Activated CD8-positive, alpha-beta memory T cell treated with anti-CD3 and anti-CD28 coated beads for 48 hours (primary cell): Measurements from ENCODE around the gene OVCA2.
"Not testable (repeated sequence)": the region's sequence is repeated elsewhere in the genome, so short reads cannot be mapped to it uniquely, and the experiment has no call there.

Source experiments
- DNase-seq, 3 experiments: peaks; one replicate each; pipeline ENCODE4 v3.0.0-alpha.2; 2020; ENCODE audit warnings: low read depth in 2 of 3, low spot score in 2 of 3

Gene OVCA2

GRCh38 chr17:2013220-2013993, 28.4 kb upstream of the OVCA2 start:
- not testable (repeated sequence) for DNase-seq

- DNase-seq: no peak
Observed at GRCh38 chr17:2013994-2014317, 27.9 kb upstream of the OVCA2 start.

- DNase-seq: no peak
Observed at GRCh38 chr17:2015314-2015713, 26.5 kb upstream of the OVCA2 start.

GRCh38 chr17:2016494-2016893, 25.3 kb upstream of the OVCA2 start:
- no peak for DNase-seq

GRCh38 chr17:2017274-2017941, 24.4 kb upstream of the OVCA2 start:
- no peak for DNase-seq

GRCh38 chr17:2018716-2019510, 22.9 kb upstream of the OVCA2 start:
- no peak for DNase-seq

GRCh38 chr17:2019723-2020122, 22.1 kb upstream of the OVCA2 start:
- no peak for DNase-seq

GRCh38 chr17:2020721-2021120, 21.1 kb upstream of the OVCA2 start:
- no peak for DNase-seq

GRCh38 chr17:2022647-2023240, 19.1 kb upstream of the OVCA2 start:
- no peak for DNase-seq

- DNase-seq: no peak
Observed at GRCh38 chr17:2023256-2023655, 18.6 kb upstream of the OVCA2 start.

GRCh38 chr17:2023692-2024571, 17.9 kb upstream of the OVCA2 start:
- no peak for DNase-seq

GRCh38 chr17:2024572-2025219, 17.1 kb upstream of the OVCA2 start:
- DNase-seq: no peak

GRCh38 chr17:2025220-2025621, 16.6 kb upstream of the OVCA2 start, which contains the start of gene RTN4RL1:
TSS of gene RTN4RL1 (minus strand) at chr17:2025334. CDS start at chr17:2024865, 469 bp downstream.
- no peak for DNase-seq

- DNase-seq: no peak
Observed at GRCh38 chr17:2025622-2026309, 16.1 kb upstream of the OVCA2 start.

GRCh38 chr17:2027528-2028233, 14.1 kb upstream of the OVCA2 start:
- no peak for DNase-seq

- no peak for DNase-seq
Observed at GRCh38 chr17:2028234-2028614, 13.6 kb upstream of the OVCA2 start.

GRCh38 chr17:2028737-2029136, 13.1 kb upstream of the OVCA2 start:
- no peak for DNase-seq

GRCh38 chr17:2029911-2030778, 11.7 kb upstream of the OVCA2 start, which contains the start of gene DPH1:
TSS of gene DPH1 (plus strand) at chr17:2030153. CDS start at chr17:2030170, 17 bp downstream.
- peak; percentile 70 to 79 (median 71) for DNase-seq
